ENCODE data around the gene POLD1.

Gene POLD1

GRCh38 chr19:50419022-50419579 is 35.0 kb downstream of the POLD1 start:
- DNase-seq: no peak

DNA sequence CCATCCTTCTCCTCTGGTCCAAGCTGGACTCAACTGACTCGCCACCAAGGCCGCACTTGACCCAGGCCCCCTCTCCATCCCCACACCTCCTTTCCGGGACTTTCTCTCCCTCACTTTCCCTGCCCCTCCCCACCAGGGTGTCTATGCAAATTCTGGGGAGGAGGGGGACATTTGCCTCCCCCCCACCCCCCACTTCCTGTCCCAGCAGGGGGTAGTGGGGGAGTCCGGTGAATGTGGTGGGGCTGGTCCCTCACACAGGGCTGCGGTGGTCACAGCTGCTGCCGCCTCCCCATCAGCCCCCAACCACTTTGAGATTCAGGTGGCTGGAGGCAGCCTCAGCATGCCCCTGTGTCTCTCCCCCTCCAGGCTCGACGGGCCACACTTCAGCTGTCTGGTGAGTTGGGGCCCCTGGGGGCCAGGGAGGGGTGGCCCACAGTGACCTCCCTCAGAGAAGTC is 35.5 kb downstream of the POLD1 start:
- DNase-seq: peak; percentile 50

DNA sequence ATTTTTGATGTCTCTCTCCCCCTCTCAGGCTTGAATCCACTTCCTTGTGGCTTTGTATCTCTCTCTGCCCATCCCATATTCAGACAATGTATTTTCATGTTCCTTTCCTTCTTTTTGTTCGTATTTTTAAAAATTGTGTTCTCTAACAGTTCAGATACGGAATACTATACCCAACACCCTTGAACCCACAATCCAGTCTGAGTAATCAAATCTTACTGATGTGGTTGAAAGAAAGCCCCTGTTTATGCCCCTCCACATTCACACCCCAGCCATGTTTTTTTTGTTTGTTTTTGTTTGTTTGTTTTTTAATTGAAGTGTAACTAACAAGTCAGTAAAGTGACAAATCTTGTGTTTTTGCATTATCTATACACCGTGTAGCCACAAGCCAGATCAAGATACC is 36.0 kb downstream of the POLD1 start:
- no peak for DNase-seq

GRCh38 chr19:50420808-50421207 is 36.7 kb downstream of the POLD1 start:
- no peak for DNase-seq

GRCh38 chr19:50422397-50423278 is 38.5 kb downstream of the POLD1 start:
- no peak for DNase-seq

DNA sequence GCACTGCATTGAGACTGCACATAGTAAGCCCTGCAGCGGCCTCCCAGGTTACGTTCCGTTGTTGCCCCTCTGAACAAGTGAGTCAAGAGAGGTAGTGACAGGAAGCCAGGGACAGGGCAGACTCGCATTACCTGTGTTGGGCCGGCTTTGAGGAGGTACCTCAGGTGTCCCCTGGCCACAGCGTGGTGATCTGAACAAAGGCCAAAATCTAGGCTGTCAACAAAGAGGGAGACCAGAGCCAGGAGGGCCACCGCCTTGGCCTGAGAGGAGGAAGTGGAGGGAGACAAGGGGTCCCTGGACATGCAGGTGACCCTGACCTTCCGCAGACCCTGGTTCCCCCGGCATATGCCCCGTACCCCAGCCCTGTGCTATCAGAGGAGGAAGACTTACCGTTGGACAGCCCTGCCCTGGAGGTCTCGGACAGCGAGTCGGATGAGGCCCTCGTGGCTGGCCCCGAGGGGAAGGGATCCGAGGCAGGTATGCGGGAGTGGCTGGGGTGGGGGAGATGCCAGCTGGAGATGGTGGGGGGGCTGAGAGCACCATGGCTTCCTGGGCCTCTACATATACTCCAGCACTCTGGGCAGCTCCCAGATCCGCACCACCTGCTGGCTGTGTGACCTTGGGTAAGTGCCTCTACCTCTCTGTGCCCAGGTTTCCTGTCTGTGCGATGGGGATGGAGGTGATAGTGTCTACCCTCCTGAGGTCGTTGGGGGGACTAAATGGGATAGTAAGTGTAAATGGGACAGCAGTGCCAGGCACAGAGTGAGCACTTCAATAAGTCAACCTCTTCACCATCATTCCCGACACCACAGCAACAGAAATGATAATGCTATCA is 39.3 kb downstream of the POLD1 start:
- DNase-seq: no peak

- no peak for DNase-seq
These were observed 41.4 kb downstream of the POLD1 start for GRCh38 chr19:50425581-50425980.

- DNase-seq: no peak
These were observed 43.3 kb downstream of the POLD1 start for GRCh38 chr19:50427318-50427925.

- DNase-seq: peak; percentile 87
These were observed 43.9 kb downstream of the POLD1 start for GRCh38 chr19:50427997-50428425.

- DNase-seq: no peak
These were observed 44.8 kb downstream of the POLD1 start for GRCh38 chr19:50428772-50429463.

GRCh38 chr19:50430888-50431342 is 46.8 kb downstream of the POLD1 start:
- DNase-seq: peak; percentile 67

DNA sequence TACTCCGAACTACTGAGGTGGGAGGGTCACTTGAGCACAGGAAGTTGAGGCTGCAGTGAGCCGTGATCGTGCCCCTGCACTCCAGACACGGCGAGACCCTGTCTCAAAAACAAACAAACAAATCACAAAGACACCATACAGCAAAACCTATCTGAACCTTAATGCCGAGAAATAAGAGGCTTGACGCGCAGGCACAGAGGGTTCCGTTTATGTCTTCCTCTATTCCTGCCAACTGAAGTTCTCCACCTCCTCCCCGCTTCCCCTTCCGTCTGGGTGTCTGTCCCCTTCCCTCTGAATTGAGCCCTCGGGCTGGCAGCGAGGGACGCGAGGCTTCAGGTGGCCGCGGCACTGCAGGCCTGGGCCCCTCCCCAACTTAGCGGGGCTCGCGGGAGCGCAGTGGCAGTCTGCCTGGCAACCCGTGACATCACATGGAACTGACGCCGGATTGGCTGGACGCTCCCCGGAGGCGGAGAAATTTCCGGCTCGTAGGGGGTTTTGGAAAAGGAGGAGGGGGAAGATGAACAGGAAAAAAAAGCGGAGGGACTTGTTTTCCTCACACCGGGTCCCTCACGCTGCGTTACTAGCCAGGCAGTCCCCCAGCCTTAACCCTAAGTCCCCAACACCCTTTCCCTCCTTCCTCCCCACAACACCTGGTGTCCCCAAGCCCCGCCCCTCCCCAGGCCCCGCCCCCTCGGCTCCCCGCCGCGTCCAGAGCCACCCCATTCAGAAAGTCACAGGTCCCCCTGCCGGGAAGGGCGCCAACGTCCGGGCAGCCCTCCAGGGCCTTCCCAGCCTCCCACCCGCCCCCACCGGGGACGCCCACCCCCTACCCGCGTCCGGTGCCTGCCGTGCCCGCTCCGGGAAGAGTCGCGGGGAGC is 47.4 kb downstream of the POLD1 start:
- DNase-seq: peak; percentile 87

GRCh38 chr19:50432221-50433028 is 48.3 kb downstream of the POLD1 start, which contains the start of gene MYBPC2:
Gene MYBPC2 (plus strand): TSS chr19:50432892. CDS start chr19:50432954, 62 bp downstream.
- no peak for DNase-seq

DNA sequence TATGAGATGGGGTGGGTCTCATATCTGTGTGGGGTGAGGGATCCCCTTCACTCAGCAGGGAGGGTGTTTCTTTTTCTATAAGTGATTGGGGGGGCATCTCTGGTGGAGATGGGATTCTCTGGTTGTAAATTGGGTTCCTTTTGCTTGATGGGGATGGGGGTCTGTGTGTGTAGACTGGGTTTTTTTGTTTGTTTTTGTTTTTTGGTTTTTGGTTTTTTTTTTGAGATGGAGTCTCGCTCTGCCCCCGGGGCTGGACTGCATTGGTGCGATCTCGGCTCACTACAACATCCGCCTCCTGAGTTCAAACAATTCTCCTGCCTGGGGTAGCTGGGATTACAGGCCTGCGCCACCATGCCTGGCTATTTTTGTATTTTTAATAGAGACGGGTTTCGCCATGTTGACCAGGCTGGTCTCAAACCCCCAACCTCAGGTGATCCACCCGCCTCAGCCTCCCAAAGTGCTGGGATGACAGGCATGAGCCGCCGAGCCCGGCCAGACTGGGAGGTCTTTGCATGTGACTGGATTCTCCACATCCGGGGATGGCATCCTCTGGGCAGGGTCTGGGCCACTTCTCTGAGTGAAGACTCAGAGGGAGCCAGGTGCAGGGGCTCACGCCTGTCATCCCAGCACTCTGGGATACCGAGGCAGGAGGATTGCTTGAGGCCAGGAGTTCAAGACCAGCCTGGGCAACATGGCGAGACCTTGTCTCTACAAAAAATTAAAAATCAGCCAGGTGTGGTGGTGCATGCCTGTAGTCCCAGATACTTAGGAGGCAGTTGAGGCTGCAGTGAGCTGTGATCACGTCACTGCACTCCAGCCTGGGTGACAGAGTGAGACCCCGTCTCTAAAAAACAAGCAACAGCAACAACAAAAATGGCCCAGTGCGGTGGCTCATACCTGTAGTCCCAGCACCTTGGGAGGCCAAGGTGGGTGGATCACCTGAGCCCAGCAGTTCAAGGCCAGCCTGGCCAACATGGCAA is 49.3 kb downstream of the POLD1 start:
- no peak for DNase-seq

DNA sequence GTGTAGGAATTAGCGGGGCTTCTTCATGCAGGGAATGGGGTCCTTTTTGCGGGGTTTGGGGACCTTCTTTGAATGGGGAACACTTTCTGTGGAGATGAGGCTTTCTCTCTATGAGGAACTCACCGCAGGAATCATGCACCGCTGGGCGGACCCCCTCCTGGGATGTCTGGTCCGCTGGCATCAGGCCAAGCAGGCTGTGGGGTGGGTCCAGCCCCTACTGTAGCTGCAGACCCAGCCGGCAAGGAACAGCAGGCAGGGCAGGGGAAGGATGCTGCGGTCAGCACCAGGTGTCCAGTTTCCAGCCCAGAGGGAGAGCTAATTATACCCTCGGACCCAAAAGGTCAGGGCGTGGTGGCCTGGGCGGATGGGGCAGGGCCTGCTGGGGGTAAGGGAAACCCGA is 50.4 kb downstream of the POLD1 start:
- peak; percentile 31 for DNase-seq

GRCh38 chr19:50435221-50435620 is 51.1 kb downstream of the POLD1 start:
- DNase-seq: no peak

GRCh38 chr19:50435627-50436026 is 51.5 kb downstream of the POLD1 start:
- no peak for DNase-seq

DNA sequence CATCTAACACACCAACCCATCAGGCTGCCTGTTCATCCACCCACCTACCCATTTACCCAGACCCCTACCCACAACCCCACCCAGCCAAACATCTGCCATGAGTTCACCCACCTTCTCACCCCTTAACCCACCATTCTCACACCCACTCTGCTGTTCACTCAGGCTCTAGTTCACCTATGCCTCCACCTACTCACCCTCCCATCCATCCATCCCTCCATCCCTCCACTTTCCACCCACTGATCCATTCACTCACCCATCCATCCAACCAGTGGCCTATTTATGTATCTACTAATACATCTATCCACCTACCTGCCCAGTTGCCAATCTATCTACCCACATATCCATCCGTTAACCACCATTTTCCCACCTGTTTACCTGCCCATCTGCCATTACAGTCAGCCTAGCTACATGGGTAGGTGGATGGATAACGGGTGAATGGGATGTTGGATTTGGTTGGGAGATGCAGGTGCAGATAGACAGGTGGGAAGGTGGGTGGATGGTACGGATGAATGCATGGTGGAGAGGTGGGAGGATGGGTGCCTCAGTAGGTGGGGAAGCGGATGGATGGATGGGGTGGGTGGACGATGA is 53.8 kb downstream of the POLD1 start:
- DNase-seq: no peak

Data from CD4-positive, alpha-beta T cell treated with Interleukin-15 for 1 hour (primary cell).